GM18870 (cell line): ENCODE data around the gene ZNF341.

Experiments used
- ATAC-seq: cut with Tn5 transposase; IDR thresholded peaks from one replicate; pipeline ENCODE4 v1.9.1; 2021; ENCODE audit warnings: moderate library complexity; ENCODE audit not compliant: unreplicated experiment

Gene ZNF341

GRCh38 chr20:33821270-33821836 lies 89.6 kb downstream of the ZNF341 start:
- ATAC-seq = no peak

GRCh38 chr20:33822423-33822822 lies 90.6 kb downstream of the ZNF341 start:
- no peak for ATAC-seq

DNA sequence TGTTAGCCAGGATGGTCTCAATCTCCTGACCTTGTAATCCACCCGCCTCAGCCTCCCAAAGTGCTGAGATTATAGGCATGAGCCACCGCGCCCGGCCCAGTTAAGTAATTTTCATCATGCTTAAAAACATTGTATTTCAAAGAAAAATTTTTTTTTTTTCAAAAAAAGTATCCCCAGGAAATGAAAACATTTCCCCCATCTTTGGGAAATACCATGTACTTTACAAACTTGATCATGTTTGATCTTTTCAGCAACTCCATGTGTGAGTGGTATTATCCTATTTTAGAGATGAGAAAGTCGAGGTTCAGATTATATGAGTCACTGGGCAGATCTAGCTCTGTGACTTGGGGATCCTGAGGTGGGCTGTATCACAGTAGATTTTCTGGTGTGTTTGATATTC lies 91.2 kb downstream of the ZNF341 start:
- ATAC-seq = no peak

DNA sequence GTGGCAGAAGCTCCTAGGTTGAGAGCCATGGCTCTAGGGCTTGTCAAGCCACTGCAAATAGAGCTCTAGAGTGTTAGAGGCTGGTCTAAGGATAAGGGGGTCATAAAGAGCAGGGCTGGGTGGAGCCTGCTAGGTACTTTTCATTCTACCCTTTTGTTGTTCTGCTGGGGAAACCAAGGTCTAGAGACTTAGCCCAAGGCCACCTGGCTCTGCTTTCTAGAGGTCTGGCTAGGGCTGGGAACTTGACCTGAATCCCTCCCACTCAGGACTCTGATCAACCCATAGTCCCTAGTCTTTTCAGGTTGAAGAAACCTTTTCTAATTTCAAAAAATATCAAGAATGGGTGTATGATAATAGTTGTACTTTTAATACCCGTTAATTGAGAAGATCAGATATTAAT lies 93.1 kb downstream of the ZNF341 start:
- ATAC-seq = no peak

DNA sequence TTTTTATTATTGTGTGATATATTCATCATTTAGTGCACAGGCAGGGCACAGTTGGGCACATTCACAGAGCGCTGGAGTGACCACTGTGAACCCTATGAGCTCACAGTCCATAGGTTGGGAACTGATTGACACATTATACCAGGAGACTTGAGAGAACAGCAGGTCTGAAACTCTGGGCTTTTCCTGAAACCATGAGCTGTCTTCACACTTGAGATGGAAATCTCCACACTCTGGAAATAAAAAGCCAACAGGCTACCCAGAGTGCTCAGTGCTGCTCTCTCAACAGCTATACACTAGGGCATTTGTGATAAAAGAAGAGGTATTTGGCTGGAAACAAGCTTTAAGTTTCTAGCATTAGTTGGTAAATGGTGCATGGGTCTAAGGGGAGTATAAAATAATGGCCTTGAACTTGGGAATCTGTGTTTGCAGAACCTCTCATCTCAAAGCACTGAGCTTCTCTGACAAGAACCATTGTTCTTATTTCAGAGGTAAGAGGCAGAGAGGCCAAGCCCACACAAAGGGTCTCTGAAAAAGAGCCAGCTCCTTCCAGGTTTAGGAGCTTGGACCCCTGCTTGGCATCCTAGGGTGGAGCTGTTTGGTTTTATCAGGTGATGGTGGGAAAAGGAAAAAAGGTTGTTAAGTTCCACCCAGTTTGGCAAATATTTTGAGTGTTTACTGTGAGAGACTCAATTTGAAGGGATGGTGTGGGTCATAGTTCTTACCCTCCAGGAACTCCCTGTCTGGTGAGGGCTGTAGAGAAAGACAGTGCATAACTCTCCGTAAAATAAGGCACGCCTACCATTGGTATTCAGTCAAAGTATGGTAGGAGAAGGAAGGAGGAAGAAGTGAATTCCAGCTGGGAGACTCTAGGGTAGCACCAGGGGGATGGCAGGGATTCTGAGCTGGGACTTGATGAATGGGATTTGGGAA lies 93.8 kb downstream of the ZNF341 start:
- no peak for ATAC-seq

DNA sequence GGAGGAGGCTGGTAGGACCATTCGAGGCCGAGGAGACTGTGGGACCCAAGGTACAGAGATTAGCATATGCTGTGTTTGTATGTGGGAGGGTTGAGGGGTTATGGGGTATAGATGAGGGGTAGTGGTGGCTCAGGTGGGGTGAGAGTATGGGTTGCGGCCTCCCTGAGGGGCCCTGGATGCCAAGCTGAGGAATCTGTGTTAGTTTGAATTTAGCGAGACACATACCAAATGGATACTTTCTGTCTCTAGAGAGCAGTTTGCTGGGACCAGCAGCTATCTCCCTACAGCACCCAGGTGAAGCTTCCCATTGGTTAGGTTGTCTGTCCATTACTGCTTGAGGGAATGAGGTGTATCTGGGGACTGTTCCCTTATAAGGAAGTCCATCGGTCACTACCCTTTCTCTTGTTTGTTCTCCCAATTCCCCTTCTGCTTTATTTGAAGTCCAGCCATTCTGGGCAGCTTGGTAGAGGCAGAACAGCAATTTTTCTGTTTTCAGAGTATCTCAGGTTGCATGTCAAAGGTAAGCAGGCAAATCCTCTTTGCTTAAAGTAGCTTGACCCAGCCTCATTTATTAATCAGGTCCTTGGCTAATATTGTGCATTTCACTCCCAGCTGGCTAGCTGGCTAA lies 94.6 kb downstream of the ZNF341 start:
- no peak for ATAC-seq

DNA sequence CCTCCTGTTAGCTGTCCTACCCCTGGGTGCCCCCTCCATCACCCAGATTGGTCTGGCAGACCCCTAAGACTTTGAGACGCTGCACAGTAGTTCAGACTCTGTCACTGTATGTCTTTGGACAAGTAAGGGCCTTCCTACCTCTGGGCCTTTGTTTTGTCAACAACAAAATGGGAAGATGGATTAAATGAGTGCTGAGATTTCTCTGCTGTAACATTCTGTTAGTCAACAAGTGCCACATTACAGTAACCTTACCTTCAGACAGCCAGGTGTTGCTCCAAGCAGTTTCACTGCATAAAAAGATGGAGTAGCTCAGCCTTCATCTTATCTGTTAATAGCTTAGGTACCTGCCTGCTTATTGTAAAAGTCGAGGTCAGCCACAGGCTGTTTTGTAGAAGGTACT lies 95.3 kb downstream of the ZNF341 start:
- ATAC-seq = no peak

DNA sequence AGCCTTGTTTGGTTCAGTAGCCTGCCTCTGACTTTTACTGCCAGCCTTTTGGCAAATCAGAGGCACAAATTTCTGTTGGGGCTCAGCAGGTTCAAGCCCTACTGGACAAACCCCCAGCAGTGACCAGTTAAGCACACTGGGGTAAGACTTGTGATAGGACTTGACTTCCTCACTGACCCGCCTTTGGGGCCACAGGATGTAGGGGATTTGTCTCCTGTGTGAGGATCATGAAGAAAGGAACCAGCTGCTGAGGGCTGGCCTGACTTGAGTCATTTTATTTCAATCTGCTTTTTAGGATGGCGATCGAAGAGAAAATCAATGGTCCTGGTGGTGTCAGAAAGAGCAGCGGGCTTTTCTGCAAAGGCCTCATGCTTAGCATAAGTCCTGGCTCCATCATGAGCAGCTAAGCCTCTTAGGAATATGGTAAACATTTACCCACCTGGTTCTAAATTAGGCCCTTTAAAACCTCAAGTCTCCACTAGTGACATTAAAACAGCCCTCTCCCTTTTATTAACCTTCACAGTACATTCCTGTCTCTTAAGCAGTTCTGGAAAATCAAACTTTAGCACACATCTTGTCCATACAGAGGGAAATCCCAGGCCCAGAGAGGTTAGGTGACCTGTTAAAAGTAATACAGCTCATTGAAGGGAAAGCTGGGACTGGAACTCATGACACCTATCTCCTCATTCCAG lies 96.0 kb downstream of the ZNF341 start:
- ATAC-seq = no peak

GRCh38 chr20:33828326-33828844 lies 96.6 kb downstream of the ZNF341 start:
- ATAC-seq = no peak

- ATAC-seq = no peak
Measured at GRCh38 chr20:33828967-33829560, 97.3 kb downstream of the ZNF341 start.

DNA sequence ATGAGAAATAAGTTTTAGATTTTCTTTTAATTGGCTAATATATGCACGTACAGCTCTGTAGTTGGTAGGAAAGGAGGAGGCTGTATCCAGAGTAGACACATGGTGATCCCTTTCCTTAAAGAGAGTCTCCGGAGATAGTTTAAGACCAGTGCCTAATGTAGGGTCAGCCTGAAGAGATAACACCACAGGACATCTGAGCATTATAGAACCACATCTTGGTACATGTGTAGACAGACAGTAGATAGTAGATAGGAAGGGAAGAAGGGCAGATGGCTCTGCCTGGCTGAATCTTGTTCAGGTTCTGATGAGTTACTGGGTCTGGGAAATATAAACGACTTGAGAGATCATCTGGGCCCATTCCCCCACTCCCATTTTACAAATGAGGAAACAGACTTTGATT lies 97.8 kb downstream of the ZNF341 start:
- no peak for ATAC-seq

GRCh38 chr20:33830371-33830770 lies 98.6 kb downstream of the ZNF341 start:
- no peak for ATAC-seq

- ATAC-seq = no peak
Measured at GRCh38 chr20:33832103-33832804, 100.5 kb downstream of the ZNF341 start.

DNA sequence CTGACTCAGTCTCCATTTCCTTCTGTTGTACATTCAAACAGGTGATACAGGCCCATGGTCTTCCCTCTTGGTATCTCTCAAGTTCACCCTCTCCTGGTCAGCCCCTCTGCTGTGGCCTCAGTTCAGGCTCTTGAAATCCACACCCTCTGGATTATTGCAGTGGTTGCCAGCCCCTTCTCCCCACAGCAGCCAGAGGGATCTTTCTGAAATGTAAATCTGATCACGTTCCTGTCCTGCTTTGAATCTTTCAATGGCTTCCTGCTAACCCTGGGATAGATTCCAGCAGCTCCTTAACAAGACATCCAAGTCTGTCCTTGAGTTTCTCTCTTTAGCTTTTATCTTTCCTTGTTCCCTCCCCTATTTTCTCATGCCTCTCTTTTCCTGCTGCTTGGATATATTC lies 101.5 kb downstream of the ZNF341 start:
- no peak for ATAC-seq

DNA sequence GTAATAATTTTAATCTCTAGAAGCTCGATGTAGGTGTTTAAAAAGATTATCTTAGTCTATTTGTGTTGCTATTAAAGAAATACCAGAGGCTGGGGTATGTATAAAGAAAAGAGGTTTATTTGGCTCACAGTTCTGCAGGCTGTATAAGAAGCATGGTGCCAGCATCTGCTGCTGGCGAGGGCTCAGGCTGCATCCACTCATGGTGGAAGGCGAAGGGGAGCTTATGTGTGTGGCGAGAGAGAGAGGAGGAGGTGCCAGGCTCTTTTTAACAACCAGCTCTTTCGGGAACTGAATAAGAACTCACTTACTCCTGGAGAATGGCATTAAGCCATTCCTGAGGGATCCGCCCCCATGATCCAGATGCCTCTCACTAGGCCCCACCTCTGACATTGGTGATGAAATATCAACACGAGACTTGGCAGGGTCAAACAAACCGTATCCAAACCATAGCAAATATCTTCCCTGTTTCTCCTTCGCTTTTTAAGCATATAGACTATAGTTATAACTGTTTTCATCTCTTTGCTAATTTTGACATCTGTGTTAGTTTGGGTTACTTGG lies 103.9 kb downstream of the ZNF341 start:
- ATAC-seq = no peak

GRCh38 chr20:33836277-33836676 lies 104.5 kb downstream of the ZNF341 start:
- no peak for ATAC-seq

DNA sequence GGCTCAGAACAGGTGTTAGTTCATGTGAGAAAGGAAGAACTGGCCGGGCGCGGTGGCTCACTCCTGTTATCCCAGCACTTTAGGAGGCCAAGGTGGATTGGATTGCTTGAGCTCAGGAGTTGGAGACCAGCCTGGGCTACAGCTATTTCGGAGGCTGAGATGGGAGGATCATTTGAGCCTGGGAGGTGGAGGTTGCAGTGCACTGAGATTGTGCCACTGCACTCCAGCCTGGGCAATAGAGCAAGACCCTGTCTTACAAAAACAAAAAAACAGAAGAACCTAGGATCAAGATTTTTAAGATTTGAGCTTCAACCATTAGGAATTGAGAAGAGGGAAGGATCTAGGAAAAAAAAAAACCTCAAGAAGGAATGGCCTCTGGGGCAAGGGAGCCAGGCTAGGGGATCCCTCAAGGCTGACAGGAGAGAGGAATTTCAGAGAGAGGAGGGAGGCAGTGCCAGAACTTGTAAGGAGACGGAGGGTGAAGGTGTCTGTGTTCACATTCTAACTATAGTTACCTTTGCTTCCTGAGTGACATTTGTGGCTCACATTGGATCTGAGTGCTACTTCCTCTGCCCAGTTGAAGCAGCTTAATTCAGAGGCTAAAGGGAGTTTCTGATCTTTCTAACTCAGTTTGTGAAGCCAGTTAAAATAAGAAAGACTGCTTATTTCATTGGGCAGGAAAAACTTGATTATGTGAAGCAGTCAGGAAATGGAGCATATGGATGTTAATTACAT lies 105.5 kb downstream of the ZNF341 start:
- ATAC-seq = no peak

DNA sequence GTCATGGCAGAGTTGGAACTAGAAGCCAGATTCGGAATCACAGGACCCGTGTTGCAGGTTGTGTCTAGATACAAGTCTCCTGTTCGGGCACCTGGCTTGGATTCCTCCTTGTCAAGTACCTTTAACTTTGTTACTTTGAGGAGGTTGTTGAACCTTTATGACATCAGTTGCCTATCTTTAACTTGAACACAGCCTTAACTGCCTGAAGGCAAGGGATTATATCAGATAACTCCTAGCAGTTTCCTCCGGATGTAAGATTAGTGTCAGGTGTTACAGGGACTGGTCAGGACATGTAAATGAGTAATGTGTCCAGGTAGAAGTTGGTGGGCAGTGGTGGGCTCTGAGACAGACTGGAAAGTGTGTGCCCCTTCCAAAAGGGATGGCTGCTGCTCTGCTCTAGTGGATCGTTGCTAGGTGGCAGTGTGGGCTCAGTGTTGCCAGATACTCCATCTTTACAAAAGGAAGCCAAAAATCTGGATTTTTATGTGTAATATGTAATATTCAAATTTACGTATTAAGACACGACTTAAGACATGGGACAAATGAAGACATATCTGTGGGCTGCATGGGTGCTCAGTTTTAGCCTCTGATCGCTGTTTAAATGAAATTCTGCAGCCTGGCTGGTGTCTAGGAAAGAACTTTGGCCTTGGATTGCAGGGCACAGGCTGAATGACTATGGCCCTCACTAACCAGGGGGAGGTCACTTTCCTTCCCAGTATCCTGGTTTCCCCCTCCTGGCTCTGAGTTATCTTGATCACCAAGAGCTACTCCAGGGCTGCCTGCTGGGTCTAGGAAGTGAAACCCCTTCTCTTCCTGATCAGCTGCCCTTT lies 106.5 kb downstream of the ZNF341 start:
- no peak for ATAC-seq
